Measurements from ENCODE around the gene NR2F6. TPM values are rescaled to one million over a fixed set of nuclear protein-coding genes. Genes with fewer than 3 reads are reported as not detected.

Gene NR2F6
- total RNA-seq, 1 donor from 2014 or later = 122 TPM

- no peak for TF ChIP-seq CTCF (conservative IDR thresholded peaks at IDR 0.05; ENCODE audit: low read depth, low read length)
- H3K4me3 ChIP-seq (ENCODE audit: low read depth, low read length) = no peak overlapping the region
Observed at GRCh38 chr19:17263712-17264640, 18.3 kb upstream of the NR2F6 start.

GRCh38 chr19:17262557-17262956, 16.8 kb upstream of the NR2F6 start:
- no peak overlapping the region for H3K4me3 ChIP-seq (ENCODE audit: low read depth, low read length)
- no peak for TF ChIP-seq CTCF (conservative IDR thresholded peaks at IDR 0.05; ENCODE audit: low read depth, low read length)
- DNase-seq (ENCODE audit: low read depth) = no peak

More at GRCh38 chr19:17263712-17264640, 18.3 kb upstream of the NR2F6 start:
- no peak for DNase-seq (ENCODE audit: low read depth)

- DNase-seq (ENCODE audit: low read depth) = no peak
- peak; percentile 87 for TF ChIP-seq CTCF (conservative IDR thresholded peaks at IDR 0.05; ENCODE audit: low read depth, low read length)
- H3K4me3 ChIP-seq (ENCODE audit: low read depth, low read length) = no peak overlapping the region
Observed at GRCh38 chr19:17260842-17261325, 15.2 kb upstream of the NR2F6 start.

- no peak overlapping the region for H3K4me3 ChIP-seq (ENCODE audit: low read depth, low read length)
- TF ChIP-seq CTCF (conservative IDR thresholded peaks at IDR 0.05; ENCODE audit: low read depth, low read length) = no peak
Observed at GRCh38 chr19:17259934-17260333, 14.2 kb upstream of the NR2F6 start.

GRCh38 chr19:17259118-17259780, 13.5 kb upstream of the NR2F6 start:
- no peak for TF ChIP-seq CTCF (conservative IDR thresholded peaks at IDR 0.05; ENCODE audit: low read depth, low read length)
- H3K4me3 ChIP-seq (ENCODE audit: low read depth, low read length) = no peak overlapping the region
- DNase-seq (ENCODE audit: low read depth) = no peak

More at GRCh38 chr19:17259934-17260333, 14.2 kb upstream of the NR2F6 start:
- no peak for DNase-seq (ENCODE audit: low read depth)

- DNase-seq (ENCODE audit: low read depth) = no peak
- no peak overlapping the region for H3K4me3 ChIP-seq (ENCODE audit: low read depth, low read length)
- no peak for TF ChIP-seq CTCF (conservative IDR thresholded peaks at IDR 0.05; ENCODE audit: low read depth, low read length)
Observed at GRCh38 chr19:17256130-17256529, 10.4 kb upstream of the NR2F6 start.
